ENCODE results near the gene AGAP3. TPM values are rescaled to one million over a fixed set of nuclear protein-coding genes. Genes with fewer than 3 reads are reported as not detected.

Gene AGAP3
- polyA plus RNA-seq, 1 of the 3 experiments (the other 2 are of a cell fraction): 126 TPM

- no peaks in the 10 kb centered on the region for H3K4me1 ChIP-seq (ENCODE audit: control insufficient read depth in 1 of 2, insufficient read depth in 2 of 2, low read depth in 1 of 2, low read length in 1 of 2)
- peaks cover 58% of the 10 kb centered on the region for H3K27me3 ChIP-seq (ENCODE audit: insufficient read depth)
- no peaks in the 10 kb centered on the region for H3K9me2 ChIP-seq
- no peaks in the 10 kb centered on the region for H3K36me3 ChIP-seq (replicated peaks in 1 of 2; ENCODE audit: control insufficient read depth in 1 of 2, insufficient read depth in 2 of 2, low read length in 1 of 2)
- H2AFZ ChIP-seq (ENCODE audit: low read depth): no peak overlapping the region
- H3K79me2 ChIP-seq (ENCODE audit: insufficient read depth): no peaks in the 10 kb centered on the region
- ChIA-PET POLR2A (interaction anchor here (1.0 kb wide), 1 partner anchor 38 kb away, joined by 4 read pairs; no protein-coding TSS in a partner anchor), CTCF (interaction anchor here (0.7 to 9.8 kb wide), 5 partner anchors 13 to 68 kb away, joined by 3 to 86 read pairs (median 10); partner anchors contain the start of gene GBX1)
- no peak overlapping the region for H3K27ac ChIP-seq (ENCODE audit: low read depth in 2 of 2, low read length in 1 of 2)
- H3K9ac ChIP-seq: no peak overlapping the region
- no peak overlapping the region for H3K4me2 ChIP-seq
- no peaks in the 10 kb centered on the region for H3K9me3 ChIP-seq
- no peaks in the 10 kb centered on the region for H4K20me1 ChIP-seq (ENCODE audit: insufficient read depth)
- no peaks in the 10 kb centered on the region for H3F3A ChIP-seq (replicated peaks; ENCODE audit: insufficient read depth)
- TF ChIP-seq TEAD4 (IDR thresholded peaks at IDR 0.05; ENCODE audit: borderline replicate concordance, insufficient read depth): no peak
- TF ChIP-seq USF2 (IDR thresholded peaks at IDR 0.05; ENCODE audit: borderline replicate concordance, low read depth, low read length): no peak
- TF ChIP-seq GABPA (IDR thresholded peaks at IDR 0.05; ENCODE audit: low read depth): no peak
- no peak for TF ChIP-seq RFX5 (IDR thresholded peaks at IDR 0.05; ENCODE audit: low read length)
- TF ChIP-seq NRF1 (IDR thresholded peaks at IDR 0.05; ENCODE audit: low read depth, low read length): no peak
- no peak for TF ChIP-seq EZH2phosphoT487 (IDR thresholded peaks at IDR 0.05; ENCODE audit: borderline replicate concordance, low read depth)
- no peak for TF ChIP-seq CTCF (IDR thresholded peaks at IDR 0.05)
- no peak for TF ChIP-seq USF1 (IDR thresholded peaks at IDR 0.05; ENCODE audit: borderline replicate concordance, low read depth)
- TF ChIP-seq TAF1 (IDR thresholded peaks at IDR 0.05; ENCODE audit: borderline replicate concordance, low read depth, low read length): no peak
- TF ChIP-seq ELF1 (IDR thresholded peaks at IDR 0.05): no peak
- TF ChIP-seq SIN3A (IDR thresholded peaks at IDR 0.05; ENCODE audit: borderline replicate concordance, low read depth, low read length): no peak
- TF ChIP-seq YY1 (IDR thresholded peaks at IDR 0.05; ENCODE audit: low read depth): no peak
- no peak for TF ChIP-seq FOSL2 (IDR thresholded peaks at IDR 0.05; ENCODE audit: borderline replicate concordance, low read depth)
- DNase-seq: no peak
- 43% methylated on average over 2 of the region's 2 CpGs for WGBS (ENCODE audit: low lambda C conversion rate)
- H3K4me3 ChIP-seq (ENCODE audit: low read depth in 2 of 2, low read length in 1 of 2): no peak overlapping the region
Measured at GRCh38 chr7:151178831-151179230, 92.6 kb downstream of the AGAP3 start.

GRCh38 chr7:151179287-151179860 lies 93.1 kb downstream of the AGAP3 start:
- Histone ChIP-seq H4K20me1 (ENCODE audit: insufficient read depth) (no peaks in the 10 kb centered on the region), H3K9me3 (no peaks in the 10 kb centered on the region), H3K9ac (no peak overlapping the region), H3K36me3 (replicated peaks in 1 of 2; ENCODE audit: control insufficient read depth in 1 of 2, insufficient read depth in 2 of 2, low read length in 1 of 2) (no peaks in the 10 kb centered on the region), H3K4me3 (ENCODE audit: low read depth in 2 of 2, low read length in 1 of 2) (no peak overlapping the region), H3F3A (replicated peaks; ENCODE audit: insufficient read depth) (no peaks in the 10 kb centered on the region), H3K4me1 (ENCODE audit: control insufficient read depth in 1 of 2, insufficient read depth in 2 of 2, low read depth in 1 of 2, low read length in 1 of 2) (no peaks in the 10 kb centered on the region), H3K4me2 (no peak overlapping the region), H3K79me2 (ENCODE audit: insufficient read depth) (no peaks in the 10 kb centered on the region), H3K9me2 (no peaks in the 10 kb centered on the region), H3K27ac (ENCODE audit: low read depth in 2 of 2, low read length in 1 of 2) (no peak overlapping the region), H2AFZ (ENCODE audit: low read depth) (no peak overlapping the region), H3K27me3 (ENCODE audit: insufficient read depth) (peaks cover 58% of the 10 kb centered on the region)
- CTCF ChIA-PET: interaction anchor here (0.7 to 9.8 kb wide), 5 partner anchors 13 to 68 kb away, joined by 3 to 86 read pairs (median 10); partner anchors contain the start of gene GBX1
- TF ChIP-seq REST (IDR thresholded peaks at IDR 0.05; ENCODE audit: low read depth, low read length): no peak
- no peak for TF ChIP-seq FOXM1 (IDR thresholded peaks at IDR 0.05; ENCODE audit: low read depth)
- no peak for TF ChIP-seq ELF1 (IDR thresholded peaks at IDR 0.05)
- TF ChIP-seq RCOR1 (IDR thresholded peaks at IDR 0.05; ENCODE audit: low read length): no peak
- TF ChIP-seq PBX3 (IDR thresholded peaks at IDR 0.05): no peak
- TF ChIP-seq FOSL2 (IDR thresholded peaks at IDR 0.05; ENCODE audit: borderline replicate concordance, low read depth): no peak
- TF ChIP-seq MEF2A (IDR thresholded peaks at IDR 0.05; ENCODE audit: borderline replicate concordance, low read depth): no peak
- TF ChIP-seq NRF1 (IDR thresholded peaks at IDR 0.05; ENCODE audit: low read depth, low read length): no peak
- 68% methylated on average over 7 of the region's 8 CpGs for WGBS (ENCODE audit: low lambda C conversion rate)
- DNase-seq: peak; percentile 22
- POLR2A ChIA-PET: interaction anchor here (0.6 to 1.0 kb wide), 2 partner anchors 38 to 95 kb away, joined by 3 to 4 read pairs; no protein-coding TSS in a partner anchor

Measured in SK-N-SH (cell line).